HG02943 (cell line): ENCODE results near the gene TBC1D10A.

Experiments used
- ATAC-seq: cut with Tn5 transposase; IDR thresholded peaks from one replicate; pipeline ENCODE4 v1.9.1; 2021; ENCODE audit warnings: mild to moderate bottlenecking, low read depth, moderate library complexity; ENCODE audit not compliant: unreplicated experiment

The TBC1D10A gene, protein sequence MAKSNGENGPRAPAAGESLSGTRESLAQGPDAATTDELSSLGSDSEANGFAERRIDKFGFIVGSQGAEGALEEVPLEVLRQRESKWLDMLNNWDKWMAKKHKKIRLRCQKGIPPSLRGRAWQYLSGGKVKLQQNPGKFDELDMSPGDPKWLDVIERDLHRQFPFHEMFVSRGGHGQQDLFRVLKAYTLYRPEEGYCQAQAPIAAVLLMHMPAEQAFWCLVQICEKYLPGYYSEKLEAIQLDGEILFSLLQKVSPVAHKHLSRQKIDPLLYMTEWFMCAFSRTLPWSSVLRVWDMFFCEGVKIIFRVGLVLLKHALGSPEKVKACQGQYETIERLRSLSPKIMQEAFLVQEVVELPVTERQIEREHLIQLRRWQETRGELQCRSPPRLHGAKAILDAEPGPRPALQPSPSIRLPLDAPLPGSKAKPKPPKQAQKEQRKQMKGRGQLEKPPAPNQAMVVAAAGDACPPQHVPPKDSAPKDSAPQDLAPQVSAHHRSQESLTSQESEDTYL

DNA sequence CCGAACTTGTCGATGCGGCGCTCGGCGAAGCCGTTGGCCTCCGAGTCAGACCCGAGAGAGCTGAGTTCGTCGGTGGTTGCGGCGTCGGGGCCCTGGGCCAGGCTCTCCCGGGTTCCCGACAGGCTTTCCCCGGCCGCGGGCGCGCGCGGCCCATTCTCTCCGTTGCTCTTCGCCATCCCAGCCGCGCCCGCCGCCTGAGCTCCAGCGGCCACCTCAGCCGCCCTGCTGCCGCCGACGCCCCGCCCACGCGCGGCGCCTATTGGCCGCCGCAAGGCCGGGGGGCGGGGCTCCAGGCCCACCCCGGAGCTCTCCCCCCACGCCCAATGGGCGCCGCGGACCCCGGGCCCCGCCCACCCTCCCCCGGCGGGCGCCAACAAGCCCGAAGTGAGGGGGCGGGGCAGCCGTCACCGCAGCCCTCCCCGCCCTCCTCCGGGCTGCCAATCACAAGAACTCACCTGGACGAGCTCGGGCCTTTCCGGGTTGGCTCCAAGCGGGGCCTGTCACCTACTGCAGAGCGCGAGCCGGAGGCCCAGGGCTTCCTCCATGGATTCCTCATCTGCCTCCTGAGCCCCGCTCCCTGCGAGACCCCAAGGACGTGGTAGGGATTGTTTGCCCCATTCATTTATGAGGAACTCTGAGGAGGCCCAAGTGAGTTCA lies at the start of gene TBC1D10A:
Gene TBC1D10A, minus strand, starts transcription at position 236 of the 657 bp plus-strand sequence. Its CDS starts 60 bp downstream, at position 176.
- ATAC-seq: peak; percentile 84

DNA sequence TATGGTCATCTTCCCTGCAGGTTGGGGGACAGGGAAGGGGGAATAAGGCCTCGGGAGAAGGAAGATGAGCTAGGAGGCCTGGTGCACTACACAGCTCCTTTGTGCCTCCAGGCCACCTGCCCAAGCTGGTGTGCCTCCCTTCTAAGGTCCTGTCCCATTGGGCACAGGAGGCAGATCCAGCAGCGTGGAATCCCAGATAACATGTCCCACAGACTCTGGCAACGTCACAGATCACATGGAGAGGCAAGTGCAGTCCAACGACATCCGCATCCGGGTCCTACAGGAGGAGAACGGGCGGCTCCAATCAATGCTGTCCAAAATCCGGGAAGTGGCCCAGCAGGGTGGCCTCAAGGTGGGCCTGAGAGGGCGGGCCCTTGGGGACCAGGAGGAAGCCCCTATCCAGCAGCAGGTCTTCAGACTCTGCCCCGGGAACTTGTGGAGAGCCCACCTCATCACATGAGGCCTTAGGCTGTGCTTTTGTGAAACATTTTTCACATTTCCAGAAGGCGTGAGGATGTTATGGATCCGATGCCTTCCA lies 48.6 kb upstream of the TBC1D10A start:
- ATAC-seq: no peak

DNA sequence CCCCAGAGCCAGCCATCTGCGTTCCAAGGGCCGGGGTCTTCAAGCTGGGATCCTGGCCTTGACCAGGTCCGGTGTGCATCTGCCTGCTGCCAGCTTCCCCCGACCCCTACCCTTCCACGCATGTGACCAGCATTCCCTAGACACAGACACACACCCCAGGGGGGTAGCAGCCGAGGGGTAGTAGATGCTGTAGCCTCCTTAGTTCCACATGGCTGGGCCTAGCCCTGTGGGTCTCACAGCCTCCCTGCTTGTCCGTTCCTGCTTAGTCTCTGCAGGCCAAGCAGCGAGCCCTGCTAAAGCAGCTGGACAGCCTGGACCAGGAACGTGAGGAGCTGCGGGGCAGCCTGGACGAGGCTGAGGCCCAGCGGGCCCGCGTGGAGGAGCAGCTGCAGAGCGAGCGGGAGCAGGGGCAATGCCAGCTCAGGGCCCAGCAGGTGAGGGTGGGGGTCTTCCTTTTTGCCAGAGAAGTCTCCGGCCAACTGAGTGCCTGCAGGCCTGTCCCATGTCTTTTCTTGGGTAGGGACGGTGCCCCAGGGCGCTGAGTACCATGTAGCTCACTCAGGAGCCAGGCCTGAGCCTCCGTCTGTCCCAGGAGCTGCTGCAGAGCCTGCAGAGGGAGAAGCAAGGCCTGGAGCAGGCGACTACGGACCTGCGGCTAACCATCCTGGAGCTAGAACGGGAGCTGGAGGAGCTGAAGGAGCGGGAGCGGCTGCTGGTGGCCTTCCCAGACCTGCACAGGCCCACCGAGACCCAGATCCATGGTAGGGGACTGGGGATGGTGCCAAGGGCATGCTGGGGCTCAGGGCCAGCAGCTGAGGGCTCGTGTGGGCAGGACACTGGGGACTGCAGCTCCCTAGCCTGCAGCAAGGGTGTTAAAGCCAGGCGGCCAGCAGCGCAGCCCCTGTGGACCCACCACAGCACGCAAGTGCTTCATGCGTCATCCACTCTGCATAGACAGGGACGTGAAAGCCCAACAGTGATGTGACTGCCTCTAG lies 46.9 kb upstream of the TBC1D10A start:
- ATAC-seq: no peak

DNA sequence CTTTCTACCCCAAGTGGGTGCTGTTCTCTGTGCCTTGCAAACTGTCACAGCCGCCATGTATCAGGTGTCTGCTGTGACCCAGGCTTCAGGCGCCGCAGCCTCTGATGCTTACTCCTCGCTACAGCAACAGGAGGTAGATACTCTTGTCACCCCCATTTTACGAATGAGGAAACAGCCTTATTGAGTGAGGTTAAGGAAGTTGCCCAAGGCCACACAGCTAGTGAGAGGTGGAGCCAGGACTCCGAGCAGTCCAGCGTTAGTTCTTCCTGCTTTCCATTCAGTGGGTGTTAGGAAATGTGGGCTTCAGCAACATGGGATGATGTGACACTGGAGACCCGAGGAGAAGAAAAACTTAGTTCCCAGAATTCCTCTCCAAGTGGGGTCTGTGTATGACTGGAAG lies 46.2 kb upstream of the TBC1D10A start:
- ATAC-seq: no peak

DNA sequence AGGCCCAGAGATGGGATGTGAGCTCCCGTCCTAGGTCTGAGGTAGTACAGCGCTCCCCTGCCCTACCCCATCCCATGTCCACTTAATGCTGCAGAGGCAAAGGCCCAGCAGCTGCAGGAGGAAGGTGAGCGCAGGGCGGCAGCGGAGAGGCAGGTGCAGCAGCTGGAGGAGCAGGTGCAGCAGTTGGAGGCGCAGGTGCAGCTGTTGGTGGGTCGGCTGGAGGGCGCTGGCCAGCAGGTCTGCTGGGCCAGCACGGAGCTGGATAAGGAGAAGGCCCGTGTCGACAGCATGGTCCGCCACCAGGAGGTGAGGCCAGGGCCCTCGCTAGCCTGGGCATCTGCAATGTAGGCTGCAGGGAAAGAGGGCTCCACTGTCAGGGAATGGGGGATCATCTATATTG lies 45.2 kb upstream of the TBC1D10A start:
- no peak for ATAC-seq

DNA sequence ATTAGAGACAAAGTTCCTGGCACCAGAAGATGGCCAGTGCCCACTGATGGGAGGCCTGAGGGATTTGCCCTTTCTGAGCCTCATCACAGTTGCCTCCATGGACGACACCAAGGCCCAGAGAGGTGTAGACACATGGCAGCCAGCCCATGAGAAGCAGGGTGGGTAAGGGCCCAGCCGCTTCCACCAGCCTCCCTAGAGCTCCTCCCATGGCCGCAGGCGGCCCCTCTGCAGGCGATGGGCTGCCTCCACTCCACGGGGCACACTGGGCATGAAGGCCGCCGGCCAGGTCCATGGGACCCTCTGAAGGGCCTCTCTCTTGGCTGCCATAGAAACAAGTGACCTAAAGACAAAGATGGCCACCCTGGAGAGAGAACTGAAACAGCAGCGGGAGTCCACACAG lies 44.6 kb upstream of the TBC1D10A start:
- no peak for ATAC-seq

DNA sequence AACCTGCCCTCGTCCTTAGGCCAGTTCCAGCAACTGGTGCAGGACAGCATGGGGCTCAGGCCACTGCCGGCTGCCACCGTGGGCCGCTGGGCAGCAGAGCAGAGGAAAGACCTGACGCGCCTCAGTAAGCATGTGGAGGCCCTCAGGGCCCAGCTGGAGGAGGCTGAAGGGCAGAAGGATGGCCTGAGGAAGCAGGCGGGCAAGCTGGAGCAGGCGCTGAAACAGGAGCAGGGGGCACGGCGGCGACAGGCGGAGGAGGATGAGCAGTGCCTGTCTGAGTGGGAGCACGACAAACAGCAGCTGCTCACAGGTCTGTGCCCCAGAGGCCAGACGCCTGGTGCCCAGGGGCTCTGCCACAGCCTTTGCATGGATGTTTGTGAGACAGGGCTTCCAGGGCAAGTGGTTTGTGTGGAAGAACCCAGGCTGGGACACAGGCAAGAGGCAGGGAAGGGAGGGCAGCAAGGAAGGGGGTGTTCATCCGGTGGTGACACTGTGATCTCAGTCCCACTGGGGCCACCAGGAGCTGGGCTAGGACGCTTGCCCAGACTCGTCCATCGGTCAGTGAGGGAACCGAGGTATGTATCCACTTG lies 44.0 kb upstream of the TBC1D10A start:
- no peak for ATAC-seq

DNA sequence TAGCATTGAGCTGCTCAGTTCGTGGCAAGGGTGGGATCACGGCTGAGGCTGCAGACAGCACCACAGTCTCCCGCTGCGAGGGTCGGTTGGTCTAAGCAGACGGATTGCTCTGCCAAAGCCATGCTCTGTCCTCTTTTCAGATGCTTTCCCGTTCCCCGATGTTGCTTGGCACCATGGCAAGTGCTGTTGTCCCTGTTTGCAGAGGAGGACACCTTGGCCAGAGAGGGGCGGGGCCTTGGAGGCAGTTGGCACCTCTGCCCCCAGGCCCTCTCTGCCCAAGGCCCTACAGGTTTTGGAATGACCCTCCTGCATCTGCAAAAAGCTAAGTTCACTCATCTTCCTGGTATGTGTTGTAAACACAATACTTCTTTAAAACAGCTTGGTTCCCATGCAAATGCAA lies 41.7 kb upstream of the TBC1D10A start:
- ATAC-seq: no peak

DNA sequence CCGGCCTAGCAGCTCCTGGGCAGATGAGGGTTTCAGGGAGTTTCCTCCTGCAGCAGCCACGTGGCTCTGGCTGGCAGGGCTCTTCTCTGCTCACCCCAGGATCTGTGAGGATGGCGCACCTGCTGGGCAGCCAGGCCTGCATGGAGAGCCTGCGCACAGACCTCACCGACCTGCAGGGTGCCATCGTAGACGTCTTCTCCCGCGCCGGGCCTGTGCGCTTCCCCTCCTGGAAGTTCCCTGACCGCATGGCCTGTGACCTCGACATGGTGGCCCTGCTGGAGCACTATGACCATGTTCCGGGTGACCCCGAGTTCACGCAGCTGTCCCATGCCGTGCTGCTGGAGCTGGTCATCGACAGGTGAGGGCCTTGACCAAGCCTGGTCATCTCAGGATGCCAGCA lies 39.1 kb upstream of the TBC1D10A start:
- no peak for ATAC-seq

DNA sequence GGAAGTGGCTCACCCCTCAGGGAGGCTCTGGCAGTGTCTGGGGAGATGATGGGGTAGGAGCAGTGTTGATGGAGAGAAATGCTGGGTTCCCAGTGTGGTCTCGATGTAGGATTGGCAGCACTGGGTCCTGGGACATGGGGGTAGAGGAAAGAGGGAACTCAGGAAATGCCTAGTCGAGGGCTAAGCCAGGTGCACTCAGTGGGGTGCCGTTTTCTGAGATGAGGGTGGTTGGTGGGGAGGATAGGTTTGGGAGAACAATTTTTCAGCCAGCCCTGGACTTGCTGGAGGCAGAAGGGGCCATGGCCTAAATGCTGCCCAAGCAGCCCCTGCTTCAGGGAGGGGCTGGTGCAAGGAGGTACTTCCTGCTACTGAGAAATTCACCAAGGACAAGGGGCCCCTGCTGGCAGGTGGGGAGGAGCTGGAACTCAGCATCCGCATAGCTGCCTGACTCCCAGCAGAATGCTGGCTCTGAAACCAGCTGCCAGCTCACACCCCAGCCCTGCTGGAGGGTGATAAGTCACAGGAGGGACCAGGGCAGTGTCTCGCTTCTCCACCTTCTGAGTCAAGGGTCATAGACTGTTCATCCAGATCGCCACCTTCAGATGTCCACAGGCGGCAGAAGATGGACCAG lies 36.0 kb upstream of the TBC1D10A start:
- ATAC-seq: no peak

DNA sequence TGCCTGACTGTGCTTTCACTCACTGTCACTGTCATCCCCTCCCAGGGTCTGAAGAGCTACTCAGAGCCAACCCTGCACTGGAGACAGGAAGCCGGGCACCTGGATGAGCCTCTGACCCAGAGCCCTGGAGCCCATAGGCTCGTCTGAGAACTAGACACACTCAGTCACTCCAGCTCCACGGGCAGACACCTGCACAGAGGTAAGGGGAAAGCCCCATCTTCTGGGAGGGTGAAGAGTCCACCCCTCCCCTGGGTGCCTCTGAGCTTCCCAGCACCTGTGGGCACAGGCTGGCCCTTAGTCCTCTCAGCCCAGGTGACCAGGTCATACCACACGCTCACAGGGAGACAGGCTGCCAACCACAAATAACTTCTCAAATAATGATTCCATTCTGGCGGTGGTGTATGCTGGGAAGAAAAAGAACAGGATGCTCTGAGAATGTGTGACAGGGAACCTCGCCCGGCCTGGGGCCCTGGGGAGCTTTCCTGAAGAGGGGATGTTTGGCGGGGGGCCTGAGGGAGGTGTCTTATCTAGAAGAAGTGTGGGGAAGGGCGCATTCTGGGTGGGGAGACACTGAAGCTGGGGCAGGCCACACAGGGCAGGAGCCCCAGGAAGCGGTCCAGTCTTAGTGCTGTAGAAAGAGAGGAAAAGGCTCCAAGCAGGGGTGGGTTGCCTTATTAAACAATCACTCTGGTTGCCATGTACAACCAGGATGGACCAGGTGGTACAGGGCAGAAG lies 35.3 kb upstream of the TBC1D10A start:
- no peak for ATAC-seq

DNA sequence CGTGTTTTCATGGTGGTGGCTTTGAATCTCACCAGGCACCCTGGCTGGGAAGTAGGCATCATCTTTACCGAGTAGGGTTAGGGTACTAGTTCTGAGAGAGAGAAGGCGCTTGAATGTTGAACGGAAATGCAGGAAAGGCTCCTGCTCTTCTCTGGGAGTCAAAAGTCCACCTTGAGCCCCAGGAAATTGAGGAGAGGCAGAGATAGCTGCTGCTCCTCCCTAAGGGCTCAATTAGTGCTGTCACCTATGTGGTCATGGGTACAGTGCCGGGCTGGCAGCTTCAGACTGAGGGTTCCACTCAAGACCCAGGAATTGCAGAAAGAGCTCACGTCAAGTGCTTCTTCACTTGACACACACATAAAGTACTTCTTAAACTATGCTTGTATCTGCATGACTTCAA lies 31.8 kb upstream of the TBC1D10A start:
- ATAC-seq: no peak

DNA sequence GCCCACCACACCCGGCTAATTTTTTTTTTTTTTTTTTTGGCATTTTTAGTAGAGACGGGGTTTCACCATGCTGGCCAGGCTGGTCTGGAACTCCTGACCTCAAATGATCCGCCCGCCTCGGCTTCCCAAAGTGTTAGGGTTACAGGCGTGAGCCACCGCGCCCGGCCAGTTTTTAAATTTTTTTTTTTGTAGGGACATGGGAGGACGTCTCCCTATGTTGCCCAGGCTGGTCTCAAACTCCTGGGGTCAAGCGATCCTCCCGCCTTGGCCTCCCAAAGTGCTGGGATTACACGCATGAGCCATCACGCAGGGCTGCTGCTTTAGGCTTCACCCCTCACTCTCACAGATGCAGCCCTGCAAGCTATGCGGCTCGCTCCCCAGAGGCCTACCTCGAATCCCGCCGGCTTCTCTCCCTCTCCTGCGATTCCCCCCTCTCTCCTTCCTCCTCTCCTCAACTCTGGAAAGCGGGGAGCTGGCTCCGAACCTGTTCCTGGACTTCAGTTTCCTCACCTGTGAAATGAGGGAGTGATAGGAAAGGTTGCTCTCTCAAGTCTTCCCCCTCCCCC lies 31.0 kb upstream of the TBC1D10A start:
- ATAC-seq: no peak

DNA sequence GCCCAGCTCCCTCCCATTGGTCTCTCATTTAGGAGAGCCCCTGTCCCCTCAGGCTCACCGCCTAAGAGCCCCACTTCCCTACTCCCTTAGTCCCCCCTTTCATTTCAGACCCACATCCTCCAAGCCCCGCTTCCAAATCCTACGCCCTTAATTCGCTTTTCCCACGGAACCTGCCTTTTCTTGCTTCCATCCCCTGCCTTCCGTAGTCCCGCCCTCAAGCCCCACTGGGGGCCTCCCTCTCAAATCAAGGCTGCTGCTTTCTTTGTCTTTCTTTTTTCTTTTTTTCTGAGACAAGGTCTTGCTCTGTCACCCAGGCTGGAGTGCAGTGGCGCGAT lies 30.5 kb upstream of the TBC1D10A start:
- ATAC-seq: no peak

DNA sequence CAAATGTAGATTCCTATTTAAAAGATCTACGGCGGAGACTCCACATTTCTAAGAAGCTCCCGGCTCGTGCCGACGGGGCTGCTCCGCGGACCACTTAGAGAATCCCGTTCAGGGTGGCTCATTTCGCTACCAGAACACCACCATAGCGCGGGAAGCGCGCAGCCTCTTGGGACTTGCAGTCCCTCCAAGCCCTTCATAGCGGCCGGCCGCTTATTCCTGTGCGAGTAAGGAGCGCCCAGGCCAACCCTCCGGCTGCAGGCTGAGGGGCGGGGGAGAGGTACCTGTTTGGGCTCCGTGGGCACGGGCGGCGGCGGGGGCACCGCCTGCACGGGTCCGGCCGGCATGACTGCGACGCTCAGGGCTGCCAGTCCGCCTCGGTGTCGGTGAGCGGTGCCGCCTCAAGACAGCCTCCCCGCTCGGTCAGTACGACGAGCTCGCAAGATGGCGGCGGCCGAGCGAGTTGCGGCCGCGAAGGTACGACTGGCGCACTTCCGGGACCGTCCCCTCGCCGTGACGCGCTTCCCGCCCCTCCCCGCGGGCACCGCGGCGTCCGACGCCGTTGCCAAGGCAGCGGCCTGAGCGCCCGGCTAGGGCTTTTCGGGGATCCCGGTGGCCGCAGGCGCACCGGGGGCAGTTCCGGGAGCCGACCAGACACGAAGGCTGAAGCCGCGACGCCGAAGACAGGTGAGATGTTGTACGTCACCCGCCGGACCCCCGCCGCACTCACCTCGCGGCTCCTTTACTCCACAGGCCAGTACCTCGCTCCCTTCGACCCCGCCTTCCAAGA lies 29.9 kb upstream of the TBC1D10A start, which contains the start of the genes CCDC157 and SF3A1:
Gene CCDC157, plus strand, starts transcription at position 559 of the 787 bp plus-strand sequence. CDS start 8,994 bp downstream, outside the sequence.
Gene SF3A1, minus strand, starts transcription at position 446 of the 787 bp plus-strand sequence. Its CDS starts 102 bp downstream, at position 344.
- peak; percentile 88 for ATAC-seq

DNA sequence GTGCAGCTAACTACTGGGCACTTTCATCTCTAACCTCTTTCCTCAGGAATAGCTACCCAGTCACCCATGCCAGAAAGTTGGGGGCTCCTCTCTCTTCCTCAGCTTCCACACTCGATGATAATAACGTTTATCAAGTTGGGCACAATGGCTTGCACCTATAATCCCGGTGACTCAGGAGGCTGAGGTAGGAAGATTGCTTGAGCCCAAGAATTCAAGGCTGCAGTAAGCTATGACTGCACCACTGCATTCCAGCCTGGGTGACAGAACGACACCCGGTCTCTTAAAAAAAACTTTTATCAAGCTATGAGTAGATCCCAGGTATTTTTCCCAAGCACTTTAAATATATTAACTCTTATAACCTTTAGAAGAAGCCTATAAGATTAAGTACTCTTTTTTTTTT lies 27.9 kb upstream of the TBC1D10A start:
- ATAC-seq: no peak

DNA sequence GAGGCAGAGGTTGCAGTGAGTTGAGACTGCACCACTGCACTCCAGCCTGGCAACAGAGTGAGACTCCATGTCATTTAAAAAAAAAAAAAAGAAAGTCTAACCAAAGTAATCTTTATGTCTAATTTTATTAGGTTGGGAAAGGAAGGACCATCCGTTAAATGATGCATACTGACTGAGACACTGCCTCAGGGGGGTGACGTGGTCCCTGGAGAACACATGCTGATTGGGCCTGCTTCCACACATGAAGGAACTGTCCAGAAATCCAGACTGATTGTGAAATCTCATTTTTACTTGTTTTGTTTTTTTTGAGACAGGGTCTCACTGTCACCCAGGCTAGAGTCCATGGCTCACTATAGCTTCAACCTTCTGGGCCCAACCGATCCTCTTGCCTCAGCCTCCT lies 24.5 kb upstream of the TBC1D10A start:
- ATAC-seq: no peak

DNA sequence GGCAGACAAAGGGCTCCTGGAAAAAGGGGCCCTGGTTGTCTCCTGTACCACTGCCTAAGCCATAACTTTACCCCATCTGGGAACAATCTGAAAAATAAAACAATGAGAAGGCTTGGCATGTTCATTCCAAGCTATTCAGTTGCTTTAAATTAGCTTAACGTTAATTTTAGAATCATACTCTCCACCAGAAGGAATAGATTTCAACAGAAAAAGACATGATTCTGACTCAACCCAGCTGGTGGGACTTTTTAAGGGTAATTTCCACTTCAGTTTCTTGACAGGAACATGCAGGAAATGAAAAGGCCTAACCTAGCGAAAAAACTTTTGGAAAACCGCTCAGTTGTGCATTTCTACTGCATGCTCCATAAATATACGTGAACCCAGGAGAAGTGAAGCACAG lies 22.1 kb upstream of the TBC1D10A start:
- no peak for ATAC-seq
